Lower leg skin (tissue), 3 donors: ENCODE results near the gene WBP1L.

Source experiments
- POLR2A ChIP-seq, 2 donors: fragments of 450-650 bp; IDR thresholded peaks; one replicate each; pipeline ENCODE4 v1.6.1; 2016 to 2017; ENCODE audit warnings: antibody characterized with exemption in 2 of 2, mild to moderate bottlenecking in 1 of 2, moderate library complexity in 1 of 2
- TF ChIP-seq, protein P1 (sequence below), 3 donors: fragments of 450-650 bp; IDR thresholded peaks; one replicate each; pipeline ENCODE4 v1.5.1; 2016; ENCODE audit warnings: antibody characterized with exemption in 3 of 3, mild to moderate bottlenecking in 3 of 3, moderate library complexity in 2 of 3

GRCh38 chr10:102776779-102777456 lies 33.2 kb downstream of the WBP1L start:
- TF ChIP-seq, protein P1, sequence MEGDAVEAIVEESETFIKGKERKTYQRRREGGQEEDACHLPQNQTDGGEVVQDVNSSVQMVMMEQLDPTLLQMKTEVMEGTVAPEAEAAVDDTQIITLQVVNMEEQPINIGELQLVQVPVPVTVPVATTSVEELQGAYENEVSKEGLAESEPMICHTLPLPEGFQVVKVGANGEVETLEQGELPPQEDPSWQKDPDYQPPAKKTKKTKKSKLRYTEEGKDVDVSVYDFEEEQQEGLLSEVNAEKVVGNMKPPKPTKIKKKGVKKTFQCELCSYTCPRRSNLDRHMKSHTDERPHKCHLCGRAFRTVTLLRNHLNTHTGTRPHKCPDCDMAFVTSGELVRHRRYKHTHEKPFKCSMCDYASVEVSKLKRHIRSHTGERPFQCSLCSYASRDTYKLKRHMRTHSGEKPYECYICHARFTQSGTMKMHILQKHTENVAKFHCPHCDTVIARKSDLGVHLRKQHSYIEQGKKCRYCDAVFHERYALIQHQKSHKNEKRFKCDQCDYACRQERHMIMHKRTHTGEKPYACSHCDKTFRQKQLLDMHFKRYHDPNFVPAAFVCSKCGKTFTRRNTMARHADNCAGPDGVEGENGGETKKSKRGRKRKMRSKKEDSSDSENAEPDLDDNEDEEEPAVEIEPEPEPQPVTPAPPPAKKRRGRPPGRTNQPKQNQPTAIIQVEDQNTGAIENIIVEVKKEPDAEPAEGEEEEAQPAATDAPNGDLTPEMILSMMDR (IDR thresholded peaks at IDR 0.05) = no peak
- no peak for TF ChIP-seq POLR2A (IDR thresholded peaks at IDR 0.05)
